ENCODE measurements around the gene GJC2.

The GJC2 gene

DNA sequence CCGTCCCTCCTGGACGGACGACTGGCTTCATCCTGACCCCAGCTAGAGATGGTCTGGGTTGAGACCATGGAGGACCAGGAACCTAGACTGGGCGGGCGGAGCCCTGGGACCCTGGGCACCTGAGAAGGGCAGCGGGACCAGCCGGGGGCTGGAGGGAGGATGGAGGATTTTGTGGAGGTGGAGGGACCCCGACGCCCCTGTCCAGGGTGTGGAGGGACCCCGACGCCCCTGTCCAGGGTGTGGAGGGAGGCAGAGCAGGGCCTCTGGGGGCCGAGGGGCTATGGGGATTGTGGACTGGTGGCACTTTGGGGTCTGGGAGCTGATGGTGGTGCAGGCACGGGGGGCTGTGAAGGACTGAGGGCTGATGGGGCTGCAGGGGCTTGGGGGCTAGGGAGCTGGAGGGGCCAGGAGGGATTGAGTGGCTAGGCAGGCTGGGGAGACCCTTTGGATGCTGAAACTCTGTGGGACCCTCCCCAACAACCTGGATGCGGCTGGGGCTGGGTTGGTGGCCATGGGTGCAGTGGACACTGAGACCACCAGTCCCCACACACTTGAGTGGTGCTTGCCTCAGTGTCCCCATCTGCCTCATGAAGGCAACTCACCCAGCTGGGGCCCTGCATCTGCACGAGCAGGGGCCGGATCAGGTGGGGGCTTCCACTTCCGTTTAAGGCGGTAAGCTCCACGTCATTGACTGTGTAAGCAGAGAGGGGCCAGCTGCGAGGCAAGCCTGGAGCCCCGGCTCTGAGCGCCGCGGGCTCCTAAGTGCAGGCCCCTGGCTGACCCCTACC, 7.4 kb downstream of the GJC2 start:
- no peaks in the 10 kb centered on the region for H3K36me3 Mint-ChIP-seq (ENCODE audit: low read depth)
- no peaks in the 10 kb centered on the region for H3K27me3 Mint-ChIP-seq (ENCODE audit: low read depth, poor library complexity)
- no peaks in the 10 kb centered on the region for H3K9me3 Mint-ChIP-seq
- TF ChIP-seq, protein P1, sequence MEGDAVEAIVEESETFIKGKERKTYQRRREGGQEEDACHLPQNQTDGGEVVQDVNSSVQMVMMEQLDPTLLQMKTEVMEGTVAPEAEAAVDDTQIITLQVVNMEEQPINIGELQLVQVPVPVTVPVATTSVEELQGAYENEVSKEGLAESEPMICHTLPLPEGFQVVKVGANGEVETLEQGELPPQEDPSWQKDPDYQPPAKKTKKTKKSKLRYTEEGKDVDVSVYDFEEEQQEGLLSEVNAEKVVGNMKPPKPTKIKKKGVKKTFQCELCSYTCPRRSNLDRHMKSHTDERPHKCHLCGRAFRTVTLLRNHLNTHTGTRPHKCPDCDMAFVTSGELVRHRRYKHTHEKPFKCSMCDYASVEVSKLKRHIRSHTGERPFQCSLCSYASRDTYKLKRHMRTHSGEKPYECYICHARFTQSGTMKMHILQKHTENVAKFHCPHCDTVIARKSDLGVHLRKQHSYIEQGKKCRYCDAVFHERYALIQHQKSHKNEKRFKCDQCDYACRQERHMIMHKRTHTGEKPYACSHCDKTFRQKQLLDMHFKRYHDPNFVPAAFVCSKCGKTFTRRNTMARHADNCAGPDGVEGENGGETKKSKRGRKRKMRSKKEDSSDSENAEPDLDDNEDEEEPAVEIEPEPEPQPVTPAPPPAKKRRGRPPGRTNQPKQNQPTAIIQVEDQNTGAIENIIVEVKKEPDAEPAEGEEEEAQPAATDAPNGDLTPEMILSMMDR (IDR thresholded peaks at IDR 0.05): no peak
- DNase-seq: no peak
- peaks cover 15% of the 10 kb centered on the region for H3K4me1 Mint-ChIP-seq
- no peak overlapping the region for H3K4me3 Mint-ChIP-seq
- no peak overlapping the region for H3K27ac Mint-ChIP-seq

DNA sequence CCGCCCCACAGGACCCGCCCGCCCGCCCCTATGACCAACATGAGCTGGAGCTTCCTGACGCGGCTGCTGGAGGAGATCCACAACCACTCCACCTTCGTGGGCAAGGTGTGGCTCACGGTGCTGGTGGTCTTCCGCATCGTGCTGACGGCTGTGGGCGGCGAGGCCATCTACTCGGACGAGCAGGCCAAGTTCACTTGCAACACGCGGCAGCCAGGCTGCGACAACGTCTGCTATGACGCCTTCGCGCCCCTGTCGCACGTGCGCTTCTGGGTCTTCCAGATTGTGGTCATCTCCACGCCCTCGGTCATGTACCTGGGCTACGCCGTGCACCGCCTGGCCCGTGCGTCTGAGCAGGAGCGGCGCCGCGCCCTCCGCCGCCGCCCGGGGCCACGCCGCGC, 8.0 kb downstream of the GJC2 start:
- TF ChIP-seq, protein P1 (IDR thresholded peaks at IDR 0.05): no peak
- Mint-ChIP-seq H3K4me1 (peaks cover 16% of the 10 kb centered on the region), H3K27me3 (ENCODE audit: low read depth, poor library complexity) (no peaks in the 10 kb centered on the region), H3K4me3 (no peak overlapping the region), H3K36me3 (ENCODE audit: low read depth) (no peaks in the 10 kb centered on the region), H3K9me3 (no peaks in the 10 kb centered on the region), H3K27ac (no peak overlapping the region)
- no peak for DNase-seq

DNA sequence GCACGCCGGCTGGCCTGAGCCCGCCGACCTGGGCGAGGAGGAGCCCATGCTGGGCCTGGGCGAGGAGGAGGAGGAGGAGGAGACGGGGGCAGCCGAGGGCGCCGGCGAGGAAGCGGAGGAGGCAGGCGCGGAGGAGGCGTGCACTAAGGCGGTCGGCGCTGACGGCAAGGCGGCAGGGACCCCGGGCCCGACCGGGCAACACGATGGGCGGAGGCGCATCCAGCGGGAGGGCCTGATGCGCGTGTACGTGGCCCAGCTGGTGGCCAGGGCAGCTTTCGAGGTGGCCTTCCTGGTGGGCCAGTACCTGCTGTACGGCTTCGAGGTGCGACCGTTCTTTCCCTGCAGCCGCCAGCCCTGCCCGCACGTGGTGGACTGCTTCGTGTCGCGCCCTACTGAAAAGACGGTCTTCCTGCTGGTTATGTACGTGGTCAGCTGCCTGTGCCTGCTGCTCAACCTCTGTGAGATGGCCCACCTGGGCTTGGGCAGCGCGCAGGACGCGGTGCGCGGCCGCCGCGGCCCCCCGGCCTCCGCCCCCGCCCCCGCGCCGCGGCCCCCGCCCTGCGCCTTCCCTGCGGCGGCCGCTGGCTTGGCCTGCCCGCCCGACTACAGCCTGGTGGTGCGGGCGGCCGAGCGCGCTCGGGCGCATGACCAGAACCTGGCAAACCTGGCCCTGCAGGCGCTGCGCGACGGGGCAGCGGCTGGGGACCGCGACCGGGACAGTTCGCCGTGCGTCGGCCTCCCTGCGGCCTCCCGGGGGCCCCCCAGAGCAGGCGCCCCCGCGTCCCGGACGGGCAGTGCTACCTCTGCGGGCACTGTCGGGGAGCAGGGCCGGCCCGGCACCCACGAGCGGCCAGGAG, 8.6 kb downstream of the GJC2 start:
- no peaks in the 10 kb centered on the region for H3K36me3 Mint-ChIP-seq (ENCODE audit: low read depth)

DNA sequence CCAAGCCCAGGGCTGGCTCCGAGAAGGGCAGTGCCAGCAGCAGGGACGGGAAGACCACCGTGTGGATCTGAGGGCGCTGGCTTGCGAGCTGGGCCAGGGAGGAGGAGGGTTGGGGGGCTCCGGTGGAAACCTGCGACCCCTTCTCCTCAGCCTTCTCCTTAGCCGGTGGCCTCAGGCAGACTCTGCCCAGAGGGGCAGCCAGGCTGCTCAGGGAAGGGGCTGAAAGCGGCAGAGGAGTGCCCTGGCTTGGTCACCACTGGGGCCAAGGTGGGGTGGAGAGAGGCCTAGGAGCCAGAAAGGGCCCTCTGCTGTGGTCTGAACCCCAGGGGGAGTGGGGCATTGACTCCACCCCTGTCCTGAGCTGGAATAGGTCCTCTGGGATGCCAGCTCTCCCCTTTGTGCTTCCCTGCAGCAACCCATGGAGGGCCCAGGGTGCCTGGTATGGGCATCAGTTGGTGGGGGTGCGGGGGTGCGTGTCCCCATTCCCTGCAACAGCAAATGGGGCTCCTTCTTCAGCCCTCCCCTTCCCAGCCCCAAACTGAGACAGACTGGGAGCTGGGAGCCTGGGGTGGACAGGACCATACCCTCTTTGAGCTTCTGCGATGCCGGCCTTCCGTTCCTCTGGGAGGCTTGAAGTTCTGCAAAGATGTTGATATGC, 9.4 kb downstream of the GJC2 start:
- Mint-ChIP-seq H3K4me3 (no peak overlapping the region), H3K9me3 (no peaks in the 10 kb centered on the region), H3K36me3 (ENCODE audit: low read depth) (no peaks in the 10 kb centered on the region), H3K27me3 (ENCODE audit: low read depth, poor library complexity) (no peaks in the 10 kb centered on the region), H3K27ac (no peak overlapping the region), H3K4me1 (peaks cover 15% of the 10 kb centered on the region)
- TF ChIP-seq, protein P1 (IDR thresholded peaks at IDR 0.05): no peak
- DNase-seq: no peak

More for the DNA sequence above, 8.6 kb downstream of the GJC2 start:
- DNase-seq: no peak
- H3K4me1 Mint-ChIP-seq: peaks cover 12% of the 10 kb centered on the region
- H3K4me3 Mint-ChIP-seq: no peak overlapping the region
- H3K27me3 Mint-ChIP-seq (ENCODE audit: low read depth, poor library complexity): no peaks in the 10 kb centered on the region
- H3K9me3 Mint-ChIP-seq: no peaks in the 10 kb centered on the region
- TF ChIP-seq, protein P1 (IDR thresholded peaks at IDR 0.05): no peak
- no peak overlapping the region for H3K27ac Mint-ChIP-seq

DNA sequence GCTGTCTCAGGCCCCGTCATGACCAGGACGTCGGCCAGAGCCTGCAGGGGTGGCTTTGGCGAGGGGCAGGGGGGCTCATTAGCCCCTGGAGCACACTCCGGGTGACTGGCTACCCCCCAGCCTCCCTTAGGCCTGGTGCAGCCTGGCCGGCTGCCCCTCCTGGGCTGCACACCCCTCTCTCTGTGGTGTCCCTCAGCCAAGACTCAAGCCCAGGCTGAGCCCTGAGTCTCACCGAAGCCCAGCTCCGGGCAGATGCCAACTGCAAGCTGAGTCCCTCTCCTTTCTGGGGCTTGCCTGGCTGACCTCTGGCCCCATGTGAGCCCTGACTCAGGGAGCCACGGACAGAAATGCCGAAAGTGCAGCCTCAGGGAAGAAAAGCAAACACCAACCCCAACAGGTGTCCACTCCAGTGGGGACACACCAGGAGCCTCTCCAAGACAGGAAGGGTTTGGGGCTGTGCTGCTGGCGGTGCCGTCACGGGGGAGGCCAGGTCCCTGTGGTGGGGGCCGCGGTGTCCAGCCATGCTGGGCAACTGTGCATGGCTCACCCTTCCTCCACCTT, 10.6 kb downstream of the GJC2 start:
- Mint-ChIP-seq H3K4me3 (no peak overlapping the region), H3K9me3 (no peaks in the 10 kb centered on the region), H3K4me1 (peaks cover 27% of the 10 kb centered on the region), H3K27me3 (ENCODE audit: low read depth, poor library complexity) (no peaks in the 10 kb centered on the region), H3K27ac (no peak overlapping the region), H3K36me3 (ENCODE audit: low read depth) (no peaks in the 10 kb centered on the region)
- TF ChIP-seq, protein P1 (IDR thresholded peaks at IDR 0.05): no peak
- DNase-seq: no peak

Data from nephron progenitor cell (in vitro differentiated cells).